Inferior parietal cortex (tissue), 1 donor: Measurements from ENCODE around the gene MAPKBP1.

Experiments used
- DNase-seq: peaks from one replicate; pipeline ENCODE4 v3.0.0-alpha.2; 2016; ENCODE audit errors: extremely low spot score

Gene MAPKBP1

DNA sequence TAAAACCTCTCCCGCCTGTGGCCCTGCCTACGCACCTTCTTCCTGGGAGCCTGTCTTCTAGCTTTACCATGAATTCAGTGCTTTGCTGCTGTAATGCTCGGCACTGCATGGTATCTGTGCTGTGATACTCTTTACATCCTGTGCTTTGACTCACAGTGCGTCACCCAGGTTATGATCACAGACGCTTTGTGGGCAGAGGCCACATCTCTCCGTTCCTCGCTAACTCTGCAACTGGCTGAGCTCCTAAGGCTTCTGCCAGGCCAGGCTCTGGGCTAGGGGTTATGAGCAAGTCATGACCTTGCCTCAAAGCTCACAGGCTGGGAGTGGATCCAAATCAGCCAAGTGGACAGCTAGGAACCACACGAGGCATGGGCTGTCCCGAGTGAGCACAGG, 96.4 kb downstream of the MAPKBP1 start:
- no peak for DNase-seq

DNA sequence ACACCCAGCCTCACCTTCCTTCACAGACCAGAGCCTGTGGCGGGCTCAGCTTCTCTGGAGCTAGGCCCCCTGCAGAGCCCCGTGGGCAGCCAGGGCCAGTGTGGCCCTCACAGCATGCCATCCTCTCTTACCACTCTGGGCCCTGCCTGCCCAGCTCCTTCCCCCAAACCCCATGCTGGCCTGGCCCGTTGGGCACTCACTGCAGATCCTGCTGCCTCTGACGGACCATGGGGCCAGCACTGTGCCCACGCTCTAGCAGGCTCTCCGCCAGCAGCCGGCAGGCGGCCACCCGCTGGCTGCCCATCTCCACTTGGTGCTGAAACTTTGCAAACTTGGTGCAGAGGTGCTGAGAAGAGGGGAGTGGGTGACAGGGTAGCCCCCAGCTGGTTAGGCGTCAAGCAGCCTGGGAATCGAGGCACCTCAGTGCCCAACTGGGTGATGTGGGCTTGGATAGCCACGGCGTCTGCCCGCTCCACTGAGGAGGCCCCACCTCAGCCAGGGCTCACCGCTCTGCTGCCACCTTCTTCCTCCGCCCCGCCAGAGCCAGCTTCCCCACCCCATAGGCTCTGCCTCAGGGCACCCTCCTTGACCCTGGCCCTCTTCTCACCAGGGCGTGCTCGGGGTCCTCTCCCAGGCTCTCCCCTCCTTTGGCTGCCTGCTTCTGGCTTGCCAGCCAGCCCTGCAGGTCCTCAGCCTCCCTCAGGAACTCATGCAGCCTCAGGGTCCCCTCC, 97.1 kb downstream of the MAPKBP1 start:
- no peak for DNase-seq

GRCh38 chr15:41872166-41872747, 98.0 kb downstream of the MAPKBP1 start:
- no peak for DNase-seq

DNA sequence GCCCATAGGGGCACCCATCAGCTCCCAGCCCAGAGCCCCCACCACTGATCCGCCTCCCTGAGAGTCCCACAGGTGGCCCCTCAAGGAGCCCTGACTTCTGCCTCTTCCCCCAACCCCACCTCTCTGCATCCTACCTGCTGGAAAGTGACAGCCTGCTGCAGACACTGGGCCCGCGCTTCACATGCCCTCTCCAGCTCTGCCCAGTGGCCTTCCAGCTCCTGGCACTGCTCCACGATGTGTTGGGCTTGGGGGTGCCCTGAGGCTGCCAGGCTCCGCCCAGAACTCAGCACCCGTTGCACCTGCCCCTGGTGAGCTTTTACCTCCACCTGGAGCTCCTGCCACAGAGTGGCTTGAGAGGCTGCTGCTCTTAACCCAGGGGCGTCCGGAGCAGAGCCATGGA, 99.4 kb downstream of the MAPKBP1 start:
- no peak for DNase-seq

DNA sequence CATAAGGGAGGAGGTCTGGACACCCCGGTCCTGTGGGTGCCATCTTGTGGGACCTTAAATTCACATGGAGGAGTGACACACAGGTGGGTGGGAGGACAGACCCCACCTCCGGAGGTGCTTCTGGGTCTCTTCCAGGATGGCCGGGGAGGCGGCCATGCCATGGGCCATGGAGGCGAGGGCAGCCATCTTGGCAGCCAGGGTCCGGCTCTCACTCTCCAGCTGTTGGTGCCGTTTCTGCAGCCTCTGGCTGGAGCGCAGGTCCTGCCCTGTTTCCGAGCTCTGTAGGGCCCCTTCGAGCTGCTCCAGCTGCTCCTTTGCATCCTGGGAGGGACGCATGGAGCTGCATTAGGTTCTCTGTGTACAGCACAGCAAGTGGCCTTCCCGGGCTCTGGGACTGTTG, 100.5 kb downstream of the MAPKBP1 start:
- DNase-seq = no peak

- DNase-seq = no peak
Measured at GRCh38 chr15:41876007-41876406, 101.7 kb downstream of the MAPKBP1 start.

DNA sequence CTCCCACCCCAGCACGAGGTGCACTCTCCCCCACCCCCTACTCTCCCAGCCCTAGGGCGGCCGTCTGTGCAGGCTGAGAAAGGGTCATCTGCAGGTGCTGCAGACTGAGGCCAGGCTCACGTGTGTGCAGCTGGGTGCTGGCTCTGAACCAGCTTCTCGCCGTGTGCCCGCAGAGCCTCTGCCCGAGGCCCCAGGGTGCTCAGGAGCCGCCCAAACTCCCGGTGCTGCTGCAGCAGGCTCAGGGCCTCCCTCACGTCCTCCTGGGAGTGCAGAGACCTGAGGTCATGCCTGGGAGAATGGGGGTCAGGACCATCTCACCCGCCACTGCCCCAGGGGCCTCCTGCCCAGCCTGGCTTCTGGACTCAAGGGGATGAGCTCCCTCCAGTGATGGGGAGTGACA, 102.4 kb downstream of the MAPKBP1 start:
- DNase-seq = no peak
